ENCODE results near the gene CAMTA1.

DNA sequence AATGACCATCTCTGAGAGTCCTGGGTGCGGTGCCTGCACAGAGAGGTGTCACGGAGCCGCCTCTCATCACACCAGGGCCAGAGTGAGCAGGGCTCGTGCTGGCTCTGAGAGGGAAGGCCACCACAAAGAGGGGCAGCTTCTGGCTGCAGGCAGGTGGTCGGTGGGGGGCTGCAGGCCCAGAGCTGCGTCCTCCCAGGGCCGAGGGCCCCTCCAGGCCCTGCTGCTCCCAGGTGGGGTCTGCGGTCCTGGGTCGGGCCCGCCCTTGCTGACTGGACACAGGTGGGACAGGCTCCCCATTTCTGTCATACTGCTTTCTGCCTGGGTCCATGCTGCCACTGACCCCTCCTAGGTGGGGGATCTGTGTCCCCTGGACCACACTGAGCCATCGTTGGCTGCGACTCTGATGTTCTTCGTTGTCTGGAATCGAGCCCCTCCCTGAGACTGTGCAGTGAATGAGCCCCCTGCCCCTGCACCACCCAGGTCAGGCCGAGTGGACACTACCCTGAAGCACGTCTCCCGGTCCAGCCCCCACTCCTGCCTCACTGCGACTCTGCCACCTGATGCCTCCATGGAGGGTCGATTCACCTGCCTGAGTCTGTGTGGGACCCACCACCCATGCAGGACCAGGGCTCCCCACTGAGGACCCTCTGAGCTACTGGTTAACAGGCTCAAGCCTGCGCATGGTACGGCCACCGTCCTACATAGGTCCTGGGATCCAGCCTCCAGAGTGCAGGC, 653.8 kb downstream of the CAMTA1 start:
- TF ChIP-seq POLR2A (IDR thresholded peaks at IDR 0.05; ENCODE audit: low read length): no peak
- no peak for TF ChIP-seq GATA1 (IDR thresholded peaks at IDR 0.05; ENCODE audit: low read depth, low read length)

Data from erythroblast (primary cell).